GM18868 (cell line): ENCODE results near the gene GDPD5.

Source experiments
- ATAC-seq: cut with Tn5 transposase; IDR thresholded peaks from one replicate; pipeline ENCODE4 v1.9.1; 2021; ENCODE audit warnings: mild to moderate bottlenecking, moderate library complexity; ENCODE audit not compliant: unreplicated experiment

Gene GDPD5

DNA sequence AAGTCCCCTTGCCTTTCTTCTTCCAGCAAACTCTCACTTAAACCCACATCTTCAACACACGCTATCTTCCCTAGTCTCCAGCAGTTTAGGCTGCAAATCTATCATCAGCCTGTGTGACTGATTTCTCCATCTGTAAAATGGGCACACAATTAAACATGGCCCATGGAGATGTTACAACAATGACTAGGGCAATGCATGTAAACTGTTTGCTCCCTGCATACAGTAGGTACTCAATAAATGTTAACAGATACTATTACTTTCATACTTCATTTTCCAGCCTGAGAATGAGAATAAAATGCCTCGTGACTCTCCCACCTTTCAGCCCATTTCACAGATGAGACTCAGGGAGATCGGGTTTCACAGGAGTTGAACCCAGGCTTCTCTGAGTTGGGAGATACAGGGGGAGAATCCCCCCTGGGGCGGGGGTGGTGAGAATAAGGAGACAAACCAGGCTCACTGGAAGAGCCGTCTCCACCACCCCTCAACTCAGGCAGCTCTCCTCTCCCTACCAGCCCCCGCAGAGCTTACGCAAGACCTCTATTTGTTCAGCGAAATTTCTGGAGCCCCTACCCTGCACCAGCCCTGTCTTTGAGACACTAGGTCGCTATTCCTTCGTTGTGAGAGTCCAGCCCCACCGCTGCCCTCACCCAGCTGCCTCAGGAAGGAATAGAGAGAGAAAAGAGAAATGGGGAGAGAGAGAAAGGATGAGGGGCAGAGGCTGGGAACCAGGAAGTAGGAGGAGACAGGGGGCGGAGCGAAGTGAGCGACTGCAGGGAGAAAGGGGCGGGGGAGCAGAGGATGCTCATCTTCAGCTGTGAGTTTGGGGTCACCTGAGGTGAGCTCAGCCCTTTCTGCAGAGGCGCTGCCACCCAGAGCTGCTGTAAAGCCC, 50.6 kb downstream of the GDPD5 start:
- no peak for ATAC-seq

DNA sequence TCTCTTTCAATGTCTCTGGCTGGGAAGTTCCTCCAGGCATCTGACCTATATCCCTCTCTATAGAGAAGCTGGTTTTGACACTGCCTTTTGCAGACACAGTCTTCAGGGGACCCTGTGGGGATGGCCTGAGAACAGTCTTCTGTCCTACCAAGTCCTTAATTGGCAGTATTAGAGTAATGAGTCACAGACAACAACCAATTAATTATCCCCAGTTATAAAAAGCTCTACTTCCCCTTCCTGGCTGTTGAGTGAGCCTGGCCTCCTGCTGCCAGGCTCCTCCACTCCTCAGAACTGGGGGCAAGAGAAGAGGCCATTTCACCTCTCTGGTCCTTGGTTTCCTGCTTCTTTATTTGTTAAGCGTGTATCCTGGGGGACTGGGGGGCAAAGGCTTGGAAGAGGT, 51.5 kb downstream of the GDPD5 start:
- ATAC-seq = no peak

DNA sequence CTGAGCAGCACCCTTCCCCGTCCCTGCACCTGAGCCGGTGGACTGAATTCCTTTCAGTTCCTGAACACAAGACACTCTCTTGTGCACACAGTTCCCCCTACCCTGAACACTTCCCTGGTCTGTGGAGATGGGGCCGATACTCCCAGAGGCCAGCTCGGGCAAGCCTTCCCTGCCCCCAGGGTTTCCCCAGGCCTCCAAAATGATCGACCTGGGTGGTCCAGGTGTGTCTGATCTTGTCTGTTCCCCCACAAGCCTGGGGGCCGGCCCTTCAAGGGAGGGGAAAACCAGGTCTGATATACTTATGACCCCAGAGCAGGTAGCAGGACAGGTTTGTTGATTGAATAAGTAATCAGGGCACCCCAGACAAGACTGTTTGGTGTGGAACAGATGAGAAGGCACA, 52.1 kb downstream of the GDPD5 start:
- ATAC-seq = no peak

DNA sequence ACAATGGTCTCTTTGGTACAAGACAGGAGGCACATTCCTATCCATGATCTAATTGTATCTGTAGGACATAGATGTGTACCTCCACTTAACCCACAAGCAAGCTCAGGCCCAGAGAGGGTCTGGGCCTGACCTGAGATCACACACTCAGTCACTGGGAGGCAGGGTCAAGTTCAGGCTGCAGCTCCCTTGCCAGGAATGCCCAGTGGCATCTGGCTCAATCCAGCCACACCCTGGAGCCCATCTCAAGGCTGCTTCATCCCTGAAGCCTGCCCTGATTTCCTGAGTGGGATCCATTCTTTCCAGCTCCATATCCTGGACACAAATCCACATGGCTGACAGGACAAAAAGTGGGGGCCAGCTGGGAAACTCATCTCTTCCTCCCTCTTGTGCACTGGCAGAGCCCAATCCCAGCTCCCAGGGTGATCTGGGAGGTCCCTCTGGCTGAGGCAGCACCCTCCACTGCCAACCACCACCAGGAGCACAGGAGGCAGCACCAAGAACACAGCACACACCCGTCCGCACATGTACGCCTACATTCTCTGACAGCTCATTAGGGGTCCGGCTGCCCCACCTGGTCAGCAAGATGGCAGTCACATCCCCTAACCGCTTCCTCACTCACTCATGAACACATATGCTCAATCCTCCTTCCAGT, 53.5 kb downstream of the GDPD5 start:
- no peak for ATAC-seq

DNA sequence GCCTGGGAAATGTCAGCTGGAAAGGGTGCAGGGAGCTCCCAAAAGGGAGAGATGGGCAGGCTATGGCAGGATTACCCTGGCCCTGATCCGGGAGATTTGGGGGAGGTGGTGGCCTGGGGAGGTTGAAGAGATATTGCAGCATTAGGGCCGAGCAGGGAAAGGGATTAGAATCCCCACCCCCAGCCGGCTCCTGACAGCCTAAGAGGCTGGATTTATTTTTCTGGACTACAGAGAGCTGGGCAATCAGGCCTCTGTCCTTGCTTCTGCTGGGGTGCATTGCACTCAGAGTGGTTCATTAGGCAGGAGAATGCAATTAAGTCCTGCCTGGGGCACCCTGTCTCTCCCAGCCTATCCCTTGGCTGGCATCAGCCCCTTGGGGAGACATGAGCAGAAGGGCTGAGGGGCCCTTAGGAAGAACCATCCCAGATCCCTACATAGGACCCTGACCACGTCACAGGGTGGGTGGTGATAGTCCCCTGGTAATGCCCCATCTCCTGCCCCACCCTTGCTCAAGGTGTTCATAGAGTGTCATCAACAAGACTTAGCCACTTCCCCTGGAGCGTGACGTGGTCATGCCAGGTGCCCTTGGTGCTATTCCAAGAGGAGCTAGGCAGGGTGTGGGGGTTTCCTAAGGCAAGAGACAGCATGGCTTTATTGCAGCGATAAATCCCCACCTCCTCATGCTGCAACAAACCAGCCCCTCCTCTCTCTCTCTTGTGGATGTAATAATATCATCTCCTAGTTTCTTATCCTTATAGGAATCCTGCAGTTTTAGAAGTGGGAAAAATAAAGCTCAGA, 54.4 kb downstream of the GDPD5 start:
- no peak for ATAC-seq

DNA sequence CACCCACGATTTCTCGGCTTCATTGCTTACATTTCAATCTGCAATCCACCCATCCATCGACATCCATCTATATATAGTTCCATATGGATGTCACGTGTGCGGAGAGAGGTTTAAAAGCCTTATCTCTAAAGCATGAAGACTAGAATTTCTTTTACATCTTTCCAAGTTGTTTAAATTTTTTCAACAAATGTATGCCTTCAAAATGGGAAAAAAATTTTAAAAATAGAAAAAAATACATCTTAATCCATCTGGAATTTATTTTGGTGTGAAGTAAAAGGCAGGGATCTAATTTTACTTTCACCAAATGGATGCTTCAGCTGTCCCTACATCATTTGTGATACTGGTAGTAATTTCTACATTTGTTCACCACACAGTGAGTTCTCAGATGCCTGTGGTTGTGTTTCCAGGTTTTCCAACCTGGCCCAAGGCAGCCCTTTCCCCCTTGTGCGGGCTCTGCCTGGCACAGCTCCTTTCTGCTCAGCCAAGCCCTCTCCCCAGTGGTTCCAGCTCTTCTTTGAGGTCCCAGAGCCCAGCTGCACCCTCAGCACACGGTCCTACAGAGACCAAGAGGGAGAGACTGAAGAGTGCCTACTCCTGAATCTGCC, 55.2 kb downstream of the GDPD5 start:
- no peak for ATAC-seq

DNA sequence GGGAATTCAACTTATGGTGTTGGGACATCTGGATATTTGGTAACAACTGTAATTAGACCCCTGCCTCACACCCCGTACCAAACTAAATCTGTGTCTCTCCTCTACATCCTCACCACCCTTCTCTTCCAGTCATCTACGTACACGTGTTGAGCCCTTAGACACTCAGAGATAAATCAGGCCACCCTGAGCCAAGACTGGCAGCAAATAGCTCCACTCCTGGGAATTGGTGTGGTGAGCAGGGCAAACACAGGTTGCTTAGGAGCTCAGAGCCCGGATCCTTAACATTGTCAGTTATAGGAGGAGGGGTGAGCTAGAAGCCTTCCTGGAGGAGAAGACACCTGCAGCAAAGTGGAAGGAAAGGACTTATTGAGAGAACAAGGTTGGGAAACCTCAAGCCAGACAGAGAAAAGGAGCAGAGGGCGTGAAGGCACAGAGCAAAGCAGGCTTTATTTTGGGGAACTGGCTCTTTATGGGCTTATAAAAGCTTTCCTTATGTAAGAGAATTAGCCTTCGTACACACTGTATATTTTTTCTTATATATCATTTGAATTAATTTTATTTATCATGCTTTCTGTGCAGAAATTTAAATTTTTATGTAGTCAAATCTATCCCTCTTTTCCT, 55.8 kb downstream of the GDPD5 start:
- ATAC-seq = no peak

DNA sequence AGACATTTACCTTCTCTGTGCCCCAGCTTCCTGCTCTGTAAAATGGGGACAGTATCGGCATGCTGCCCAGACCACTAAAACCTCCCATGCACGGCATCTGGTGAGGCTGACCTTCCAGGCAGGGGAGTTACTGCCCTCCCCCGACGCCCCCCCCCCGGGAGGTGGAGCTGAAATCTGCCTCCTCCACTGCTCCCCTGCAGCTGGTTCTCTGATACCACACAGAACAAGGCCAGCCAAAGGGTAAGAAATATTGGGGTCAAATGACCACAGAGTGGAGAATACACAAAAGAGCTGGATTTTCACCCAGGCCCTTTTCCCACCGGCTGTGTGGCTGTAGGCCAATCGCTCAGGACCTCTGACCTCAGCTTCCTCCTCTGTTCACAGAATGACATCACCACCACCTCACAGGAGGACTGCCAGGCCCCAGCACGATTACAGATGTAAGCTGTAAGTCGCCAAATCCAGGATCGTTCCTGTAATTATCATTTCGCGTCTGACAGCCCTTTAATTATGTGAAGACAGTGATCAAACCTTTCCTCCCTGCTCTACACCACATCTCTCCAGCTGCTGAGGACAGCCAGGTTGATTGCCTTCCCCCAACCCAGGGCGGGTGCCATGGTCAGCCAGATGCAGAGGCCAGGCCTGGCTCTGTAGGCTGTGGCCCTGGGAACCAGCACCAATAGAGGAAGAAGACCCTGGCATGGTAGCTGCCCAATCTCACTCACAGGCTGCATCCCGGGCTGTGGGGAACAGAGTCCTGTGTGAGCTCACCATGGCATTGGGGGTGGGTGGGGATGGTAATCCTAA, 57.0 kb downstream of the GDPD5 start:
- no peak for ATAC-seq

DNA sequence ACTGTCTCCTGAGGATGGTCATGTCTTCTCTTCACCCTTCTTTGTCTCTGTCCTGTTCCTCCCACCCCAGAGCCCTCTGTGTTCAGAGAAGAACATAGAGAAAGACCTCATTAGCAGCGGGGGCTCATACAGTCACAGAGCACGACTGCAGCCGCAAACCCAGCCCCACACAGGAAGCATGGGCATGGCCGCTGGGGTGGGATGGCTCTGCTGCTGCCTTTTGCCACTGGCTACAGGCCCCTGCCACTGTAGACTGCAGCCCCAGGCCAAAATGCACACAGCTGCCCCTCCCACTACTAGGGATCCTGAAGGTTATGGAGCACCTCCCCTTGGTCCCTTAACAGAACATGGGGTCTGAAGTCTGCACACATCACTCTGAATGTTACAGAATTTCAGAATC, 57.9 kb downstream of the GDPD5 start:
- no peak for ATAC-seq

DNA sequence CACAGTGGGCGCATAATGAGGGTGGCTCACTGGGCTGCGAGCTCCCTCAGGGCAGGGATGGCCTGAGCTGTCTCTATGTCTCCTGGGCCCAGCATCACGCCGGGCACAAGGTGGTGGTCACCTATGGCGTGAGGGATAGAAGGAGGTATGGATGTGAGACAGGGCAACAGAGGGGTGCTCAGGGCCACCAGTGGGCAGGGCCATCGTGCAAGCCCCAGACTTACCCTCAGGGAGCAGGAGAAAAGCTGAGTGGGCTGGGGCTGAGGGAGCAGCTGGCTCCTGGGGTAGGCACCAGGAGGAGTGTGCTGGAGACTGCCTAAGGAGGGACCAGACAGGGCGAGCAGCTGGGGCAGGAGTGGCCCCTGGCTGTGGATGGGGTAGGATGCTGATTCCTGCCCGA, 58.4 kb downstream of the GDPD5 start:
- ATAC-seq = no peak

DNA sequence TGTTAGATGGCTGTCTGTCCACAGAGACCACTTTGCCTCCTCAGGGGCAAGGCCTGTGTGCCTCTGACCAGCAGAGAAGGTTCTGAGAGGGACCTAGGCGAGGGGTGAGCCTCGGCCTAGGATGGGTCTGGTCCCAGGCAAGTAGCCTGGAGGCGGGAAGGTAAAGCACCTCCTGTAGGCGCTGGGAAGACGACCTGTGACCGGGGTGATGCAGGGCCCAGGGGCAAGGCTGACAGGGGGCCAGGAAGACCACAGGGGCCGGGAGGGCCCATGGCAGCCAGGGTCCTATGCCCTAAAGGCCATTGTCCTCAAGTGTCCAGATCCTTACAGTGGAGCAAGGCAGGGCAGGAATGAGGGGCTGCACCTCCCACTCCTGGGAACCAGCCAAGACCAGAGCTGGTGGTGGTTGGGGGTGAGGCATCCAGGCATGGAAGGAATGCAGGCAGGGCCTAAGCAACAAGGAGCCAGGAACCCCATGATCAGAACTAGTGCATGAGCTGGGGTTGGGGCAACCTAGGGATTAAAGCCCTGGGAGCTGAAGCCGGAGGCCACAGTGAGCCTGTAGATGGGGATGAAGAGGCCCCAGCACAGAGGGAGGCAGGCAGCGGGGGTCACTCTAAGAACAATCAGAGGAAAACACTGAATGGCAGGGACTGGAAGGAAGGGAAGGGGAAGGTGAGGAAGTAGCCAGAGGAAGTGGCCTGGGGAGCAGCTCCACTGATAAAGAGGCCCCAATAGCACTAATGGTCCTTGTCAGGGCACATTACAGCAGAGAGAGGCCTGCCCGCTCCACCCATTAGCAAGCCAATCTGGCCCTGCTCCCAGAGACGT, 59.8 kb downstream of the GDPD5 start:
- no peak for ATAC-seq

DNA sequence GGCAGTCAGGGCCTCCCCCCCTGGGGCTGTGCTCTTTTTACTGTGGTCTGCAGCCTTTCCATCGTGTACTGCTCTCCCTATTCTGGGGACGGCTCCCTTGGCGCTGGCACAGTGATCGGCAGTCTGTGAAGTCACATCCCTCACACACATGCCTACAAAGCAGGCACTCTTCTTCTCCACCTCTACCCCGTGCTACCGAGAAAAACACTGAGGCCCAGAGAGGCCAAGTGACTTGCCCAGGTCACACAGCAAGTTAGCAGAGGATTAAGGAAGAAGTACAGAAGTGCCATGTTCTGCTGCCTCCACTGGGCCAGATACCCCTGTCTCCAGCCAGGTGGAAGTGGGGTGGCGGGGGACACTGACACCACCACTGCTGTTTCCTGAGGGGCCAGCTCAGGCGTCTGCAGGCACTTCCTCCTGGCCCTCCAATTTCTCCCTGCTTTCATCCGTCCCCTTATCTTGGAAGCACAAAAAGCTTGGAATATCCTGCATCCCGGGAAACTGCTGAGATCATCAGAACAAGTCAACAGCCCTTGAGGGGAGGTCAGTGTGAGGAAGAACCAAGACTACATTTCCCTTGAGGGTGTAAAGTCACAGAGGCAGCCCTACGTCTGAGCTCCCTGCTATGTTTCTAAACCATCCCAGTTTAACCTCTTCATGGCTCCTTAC, 62.5 kb downstream of the GDPD5 start:
- no peak for ATAC-seq

DNA sequence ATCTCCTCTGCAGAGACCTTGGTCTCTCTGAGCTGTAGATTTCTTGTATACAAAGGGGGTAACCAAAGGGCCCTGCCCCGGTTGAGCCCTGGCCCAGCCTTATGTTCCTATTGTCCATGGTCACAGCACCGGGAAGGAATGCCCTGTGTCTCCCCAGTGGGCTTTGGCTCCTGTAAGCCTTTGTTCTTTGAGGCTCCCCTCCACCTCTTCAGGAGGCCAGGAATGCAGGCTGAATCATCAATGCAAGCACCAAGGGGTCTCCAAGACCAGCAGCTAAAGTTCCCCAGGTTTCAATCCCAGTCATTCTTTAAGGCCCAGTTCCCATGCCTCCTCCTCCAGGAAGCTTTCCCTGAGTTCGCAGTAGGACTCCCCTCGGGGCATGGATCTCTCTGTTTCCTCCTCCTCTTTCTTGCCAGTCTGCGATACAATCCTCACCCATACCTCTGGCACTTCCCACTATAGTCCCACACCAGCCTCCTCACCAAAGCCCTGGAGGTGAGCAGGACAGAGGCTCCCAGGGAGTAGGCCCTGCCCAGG, 63.6 kb downstream of the GDPD5 start:
- no peak for ATAC-seq

DNA sequence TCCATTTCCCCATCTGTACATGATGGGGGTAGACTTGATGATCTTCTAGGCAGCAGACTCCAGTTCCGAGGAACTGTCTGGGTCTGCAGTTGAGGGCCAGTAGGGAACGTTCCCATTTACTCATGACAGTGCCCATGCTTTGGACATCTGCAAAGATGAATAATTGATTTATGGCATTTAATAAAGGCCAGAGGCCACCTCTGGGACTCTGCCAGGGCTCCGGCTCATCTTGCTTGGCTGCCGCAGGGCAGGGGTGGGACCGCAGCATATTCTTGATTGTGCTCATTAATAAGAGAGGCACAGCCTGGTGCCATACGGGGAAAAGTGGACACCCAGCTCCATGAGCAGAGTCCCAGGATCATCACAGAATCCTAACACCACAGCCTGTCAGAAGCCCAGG, 64.6 kb downstream of the GDPD5 start:
- no peak for ATAC-seq

DNA sequence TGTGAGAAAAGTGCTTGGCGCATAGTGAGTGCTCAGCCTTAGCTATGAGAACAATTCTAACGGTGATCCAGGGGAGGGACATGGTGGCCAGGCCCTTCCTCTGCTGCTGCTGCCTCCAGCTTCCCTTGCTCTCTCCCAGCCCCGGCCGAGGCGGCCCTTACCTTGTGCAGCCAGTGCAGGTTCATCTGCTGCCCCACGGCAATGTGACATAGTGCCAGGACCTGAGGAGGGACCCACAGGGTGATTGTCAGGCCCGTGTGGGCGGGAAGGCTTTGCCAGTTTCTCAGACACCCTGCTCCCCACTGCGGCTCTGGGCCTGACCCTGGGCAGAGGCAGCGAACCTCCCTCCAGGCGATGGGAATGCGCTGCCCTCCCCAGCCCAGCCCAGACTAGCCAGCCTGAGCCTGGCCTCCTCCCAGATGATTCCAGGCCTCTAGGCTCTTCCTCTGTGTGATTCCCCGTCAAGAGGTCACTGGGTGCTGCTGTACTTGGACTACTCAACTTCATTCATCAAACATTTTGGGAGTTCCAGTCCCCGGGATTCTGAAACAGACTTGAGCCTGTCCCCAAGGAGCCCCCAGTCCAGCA, 69.1 kb downstream of the GDPD5 start:
- no peak for ATAC-seq

DNA sequence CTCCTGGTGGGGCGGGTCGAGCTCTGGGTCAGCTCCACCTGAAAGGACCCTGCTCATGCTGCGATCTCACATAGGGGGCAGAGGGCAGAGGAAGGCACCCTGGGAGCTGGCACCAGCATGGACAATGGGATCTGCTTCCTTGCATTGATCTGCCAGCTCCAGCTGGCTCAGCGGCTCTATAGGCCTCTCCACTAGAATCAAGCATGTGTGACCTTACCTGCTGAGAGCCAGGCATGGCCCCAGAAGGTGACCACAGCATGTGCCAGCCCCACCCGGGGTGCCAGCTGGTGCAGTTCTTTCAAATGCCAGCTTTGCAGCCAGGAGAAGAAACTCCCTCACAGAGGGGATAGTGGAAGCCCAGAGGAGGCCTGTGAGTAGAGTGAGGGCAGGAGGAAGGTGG, 70.8 kb downstream of the GDPD5 start:
- ATAC-seq = no peak

DNA sequence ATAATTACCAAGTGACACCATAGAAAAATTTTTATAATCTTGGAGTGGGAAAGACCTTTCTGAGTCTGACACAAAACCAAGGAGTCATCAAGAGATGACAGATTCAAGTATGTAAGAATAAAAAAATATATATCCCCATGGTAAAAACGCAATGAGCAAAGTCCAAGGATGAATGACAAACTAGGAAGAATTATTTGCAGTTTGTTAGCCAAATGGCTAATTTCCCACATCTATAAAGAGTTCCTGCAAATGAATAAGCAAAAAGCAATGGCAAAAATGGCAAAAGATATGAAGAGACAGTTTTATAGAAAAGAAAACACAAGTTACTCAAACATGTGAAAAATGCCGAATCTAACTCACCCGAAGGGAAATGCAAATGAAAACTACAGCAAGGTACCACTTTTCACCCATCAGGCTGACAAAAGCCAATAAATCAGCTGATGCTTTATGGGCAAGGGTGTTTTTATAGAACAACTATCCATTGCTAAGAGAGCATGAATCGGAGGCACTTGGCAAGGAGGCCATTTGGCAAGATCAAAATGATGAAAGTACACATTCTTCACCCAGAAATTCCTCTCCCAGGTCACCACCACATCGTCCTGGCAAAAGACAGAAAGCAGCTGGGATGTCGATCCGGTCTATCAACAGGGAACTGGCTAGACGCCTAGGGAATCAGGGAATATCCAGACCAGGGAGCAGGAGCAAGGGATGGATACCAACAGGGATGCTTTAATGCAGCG, 71.7 kb downstream of the GDPD5 start:
- ATAC-seq = no peak
